K562 (cell line): ENCODE measurements around the gene TUBB4B. TPM values are rescaled to one million over a fixed set of nuclear protein-coding genes. Genes with fewer than 3 reads are reported as not detected.
A peak's percentile ranks its signal among the peaks of the same experiment; 100 is the strongest.

ENCODE experiments used
- ATAC-seq: fragments of 200-7000 bp; cut with Tn5 transposase; 3 replicates; pipeline ENCODE4 v1.9.1; 2020; ENCODE audit warnings: moderate library complexity
- BruUV-seq: library from RNA; stranded (reverse); fragments of 400-500 nt; replicated peaks from 2 replicates; lab custom pipeline; 2021; lab: Mats Ljungman, UMichigan
- CTCF ChIA-PET: fragments of 300-600 bp; formaldehyde crosslinking; extraction: SDS; loops from one replicate; lab custom pipeline; 2021; ENCODE audit warnings: low intra/inter-chr PET ratio; lab: Yijun Ruan, JAX
- POLR2A ChIA-PET: fragments of 300-600, 350-650 bp; sonication (Branson Sonifier 250); formaldehyde crosslinking; extraction: SDS; loops from one replicate; lab custom pipeline; 2021; ENCODE audit warnings: antibody characterized with exemption, inconsistent platforms; lab: Yijun Ruan, JAX
- DNase-seq, 4 experiments: peaks; one replicate each; pipeline versions ENCODE4 v3.0.0 to v3.0.0-alpha.2; 2011 to 2018; ENCODE audit warnings: low spot score in 3 of 4, mixed read lengths in 3 of 4; ENCODE audit errors: extremely low read depth in 1 of 4
- FAIRE-seq: peaks from 2 replicates; lab custom pipeline; 2011; peaks lifted over from hg19 to GRCh38; lab: Jason Lieb, UNC
- H2AFZ ChIP-seq: 2 replicates; pipeline ENCODE4 v1.6.0; 2011; ENCODE audit warnings: low read depth, low read length, control low read depth, inconsistent platforms
- H3K27ac ChIP-seq: fragments of 200-600 bp; 3 replicates; pipeline ENCODE4 v1.8.0; 2011; ENCODE audit warnings: low read depth, mild to moderate bottlenecking, control low read depth, inconsistent platforms, low read length, moderate library complexity, mixed read lengths; ENCODE audit errors: extremely low read depth
- H3K27me3 ChIP-seq, 2 experiments: fragments of 300-600 bp in 1 of 2; 2 replicates in 1 of 2; 3 replicates in 1 of 2; pipeline versions ENCODE4 v1.6.0 to v1.8.0; 2011; ENCODE audit warnings: inconsistent platforms in 2 of 2, low read length in 2 of 2, mild to moderate bottlenecking in 1 of 2, mixed read lengths in 1 of 2, moderate library complexity in 1 of 2; ENCODE audit not compliant: control insufficient read depth in 2 of 2, insufficient read depth in 2 of 2
- H3K36me3 ChIP-seq: fragments of 300-600 bp; 3 replicates; pipeline ENCODE4 v1.8.0; 2011; ENCODE audit warnings: mild to moderate bottlenecking, low read length, inconsistent platforms; ENCODE audit not compliant: control insufficient read depth, insufficient read depth
- H3K4me1 ChIP-seq, 2 experiments: fragments of 200-600 bp in 1 of 2; replicated peaks in 1 of 2; 2 replicates in 1 of 2; 3 replicates in 1 of 2; pipeline versions ENCODE4 v1.5.1 to v1.8.0; 2011; ENCODE audit warnings: inconsistent platforms in 2 of 2, low read length in 2 of 2, mild to moderate bottlenecking in 1 of 2, mixed read lengths in 1 of 2, moderate library complexity in 1 of 2; ENCODE audit not compliant: control insufficient read depth in 2 of 2, insufficient read depth in 2 of 2
- H3K4me2 ChIP-seq: 2 replicates; pipeline ENCODE4 v1.6.1; 2011; ENCODE audit warnings: low read length, control low read depth, inconsistent platforms, mixed read lengths; ENCODE audit not compliant: insufficient read depth
- H3K4me3 ChIP-seq: fragments of 200-600 bp; sonication (generic), shearing (Covaris generic); 2 replicates; pipeline ENCODE4 v1.5.1; 2016; ENCODE audit warnings: control low read depth, inconsistent platforms
- H3K79me2 ChIP-seq: fragments of 200-600 bp; 3 replicates; pipeline ENCODE4 v1.8.0; 2011; ENCODE audit warnings: low read length, inconsistent platforms; ENCODE audit not compliant: control insufficient read depth, insufficient read depth
- H3K9ac ChIP-seq, 2 experiments: 2 replicates each; pipeline versions ENCODE4 v1.6.0 to v1.6.1; 2011; ENCODE audit warnings: low read depth in 2 of 2, low read length in 2 of 2, control low read depth in 1 of 2, inconsistent platforms in 1 of 2, mild to moderate bottlenecking in 1 of 2, mixed read lengths in 1 of 2; ENCODE audit not compliant: insufficient read depth in 1 of 2
- H3K9me1 ChIP-seq: one replicate; pipeline ENCODE4 v1.6.0; 2011; ENCODE audit warnings: inconsistent platforms, mild to moderate bottlenecking, low read length, moderate library complexity; ENCODE audit not compliant: control insufficient read depth, insufficient read depth
- H3K9me3 ChIP-seq: replicated peaks from 2 replicates; pipeline ENCODE4 v1.5.1; 2011; ENCODE audit warnings: low read depth, low read length, inconsistent platforms; ENCODE audit not compliant: control insufficient read depth, insufficient read depth
- H4K20me1 ChIP-seq: replicated peaks from 2 replicates; pipeline ENCODE4 v1.6.1; 2011; ENCODE audit warnings: low read length, inconsistent platforms, mixed read lengths; ENCODE audit not compliant: control insufficient read depth, insufficient read depth
- BRD9 ChIP-seq: fragments of 450-650 bp; IDR thresholded peaks from 2 replicates; pipeline ENCODE4 v1.6.1; 2018; ENCODE audit warnings: low read depth; ENCODE audit not compliant: partially characterized antibody
- CTCFL ChIP-seq: IDR thresholded peaks from 2 replicates; pipeline ENCODE4 v1.6.1; 2011; ENCODE audit warnings: borderline replicate concordance, low read depth, mild to moderate bottlenecking, moderate library complexity, low read length; ENCODE audit not compliant: insufficient read depth, poor library complexity, severe bottlenecking
- CXXC5 ChIP-seq: fragments of 250-450 bp; sonication (Bioruptor Pico); IDR thresholded peaks from 2 replicates; pipeline ENCODE4 v1.8.0; 2022; ENCODE audit warnings: inconsistent platforms, mild to moderate bottlenecking, moderate library complexity
- EZH2 ChIP-seq: IDR thresholded peaks from 2 replicates; pipeline ENCODE4 v1.6.1; 2012; ENCODE audit warnings: low read depth, mild to moderate bottlenecking, inconsistent platforms, low read length, borderline replicate concordance
- POLR2G ChIP-seq: fragments of 200-400 bp; formaldehyde crosslinking; IDR thresholded peaks from 2 replicates; pipeline ENCODE4 v1.6.1; 2017; ENCODE audit warnings: low read depth, mild to moderate bottlenecking, antibody characterized with exemption, low read length, moderate library complexity
- SIN3B ChIP-seq: fragments of 450-650 bp; IDR thresholded peaks from 2 replicates; pipeline ENCODE4 v1.6.1; 2017; ENCODE audit warnings: low read depth, mild to moderate bottlenecking, moderate library complexity
- TBP ChIP-seq: optimal IDR thresholded peaks from 2 replicates; pipeline ENCODE3; 2011; ENCODE audit warnings: low read depth, low read length, improper control_type of control experiment
- ZNF592 ChIP-seq: fragments of 450-650 bp; IDR thresholded peaks from 2 replicates; pipeline ENCODE4 v1.6.1; 2017; ENCODE audit warnings: antibody characterized with exemption, mild to moderate bottlenecking
- WGBS: fragments of 100-300 bp; shearing (Covaris generic); methylation state at CpG from one replicate; pipeline ENCODE4 v1.1.6; 2016; ENCODE audit warnings: low coverage, mixed read lengths; ENCODE audit not compliant: insufficient coverage; ENCODE audit errors: missing lambda C conversion rate; 5-methylcytosine and 5-hydroxymethylcytosine counted together
- in situ Hi-C: fragments of 300-500 bp; cut with MboI; formaldehyde crosslinking; loops from 4 replicates; pipeline ENCODE4 v1.15.0; 2018; ENCODE audit warnings: inconsistent platforms, mixed read lengths
- intact Hi-C: fragments of 100-400 bp; cut with micrococcal nuclease; formaldehyde crosslinking; loops from 2 replicates; pipeline ENCODE4 v1.14.2; 2022
- polyA plus RNA-seq, 8 experiments: library from polyadenylated mRNA; depleted of rRNA in 4 of 8; stranded (reverse) in 5 of 8; unstranded in 3 of 8; fragments of >200 nt; fragmentation: Nextera tagmentation in 2 of 8; fragmentation: Illumina TruSeq in 1 of 8; extraction: Ambion mirVana in 2 of 8; extraction: Trizol in 1 of 8; gene quantifications; 2 replicates each; pipeline versions ENCODE4 v1.2.1 to v1.2.3, GENCODE V29; 2011 to 2014; ENCODE audit warnings: inconsistent platforms in 1 of 8, missing spikeins in 1 of 8
- total RNA-seq, 7 experiments: library from RNA; depleted of rRNA in 6 of 7; stranded (reverse); fragments of >200 nt in 6 of 7; fragmentation: Illumina TruSeq in 2 of 7; extraction: Trizol in 2 of 7; gene quantifications; 2 replicates each; pipeline versions ENCODE4 v1.2.1 to v1.2.3, GENCODE V29; 2011 to 2021; ENCODE audit warnings: low replicate concordance in 1 of 7

Gene TUBB4B
- total and polyA plus RNA-seq, 9 of the 15 experiments (the other 6 are each of a cell fraction or from before 2014, with no cell fraction given), result 24.1 to 443 (median 268) TPM

- no peak for DNase-seq
- Histone ChIP-seq H3K27ac (no peak overlapping the region), H3K36me3 (peaks cover 18% of the 10 kb centered on the region), H3K27me3 (no peaks in the 10 kb centered on the region), H3K4me1 (peaks cover 16 to 75% of the 10 kb centered on the region in 2 experiments; a peak in 4 of 5 replicates), H4K20me1 (peaks cover 22% of the 10 kb centered on the region), H3K9me3 (no peaks in the 10 kb centered on the region), H3K9me1 (no peaks in the 10 kb centered on the region), H2AFZ (no peak overlapping the region), H3K4me3 (no peak overlapping the region), H3K4me2 (no peak overlapping the region), H3K79me2 (peaks cover 19% of the 10 kb centered on the region), H3K9ac (peak overlapping the region in 1 of 2 experiments; percentile 71; a peak in 2 of 4 replicates)
- no TSS peak for BruUV-seq
- FAIRE-seq, result no peak
- ChIA-PET CTCF (no interaction called here), POLR2A (interaction anchor here (0.6 to 0.8 kb wide), 4 partner anchors 9 to 174 kb away, joined by 3 to 4 read pairs (median 3); no protein-coding TSS in a partner anchor)
- intact Hi-C loops (loop anchor here (10.0 kb wide), 1 partner anchor 463 kb away; no protein-coding TSS in a partner anchor), in situ Hi-C loops (loop anchor here (25.0 kb wide), 1 partner anchor 460 kb away; the partner anchor contains the start of genes CCDC183 and TMEM141)
- ATAC-seq, result no peak
- WGBS, result 70% methylated on average over 19 of the region's 20 CpGs
- TF ChIP-seq TBP, result no peak
- no peak for TF ChIP-seq CTCFL
- TF ChIP-seq BRD9, result no peak
- TF ChIP-seq EZH2, result no peak
- TF ChIP-seq SIN3B, result no peak
- no peak for TF ChIP-seq CXXC5 (CRISPR knock-in tag)
- no peak for TF ChIP-seq ZNF592
- TF ChIP-seq POLR2G, result peak; percentile 53
- TF ChIP-seq, all 486 proteins: peak for 1
Observed at GRCh38 chr9:137247135-137247915, 6.2 kb downstream of the TUBB4B start.
